GM21717 (cell line): Measurements from ENCODE around the gene SI.
"Not testable (repeated sequence)": the region's sequence is repeated elsewhere in the genome, so short reads cannot be mapped to it uniquely, and the experiment has no call there.

Source experiments
- ATAC-seq: cut with Tn5 transposase; IDR thresholded peaks from one replicate; pipeline ENCODE4 v1.9.1; 2021; ENCODE audit warnings: mild to moderate bottlenecking, moderate library complexity; ENCODE audit not compliant: unreplicated experiment

The SI gene

GRCh38 chr3:165078293-165078692 is at the start of gene SI:
Gene SI (minus strand): TSS chr3:165078496. CDS start chr3:165076012, 2,484 bp downstream.
- ATAC-seq: no peak

DNA sequence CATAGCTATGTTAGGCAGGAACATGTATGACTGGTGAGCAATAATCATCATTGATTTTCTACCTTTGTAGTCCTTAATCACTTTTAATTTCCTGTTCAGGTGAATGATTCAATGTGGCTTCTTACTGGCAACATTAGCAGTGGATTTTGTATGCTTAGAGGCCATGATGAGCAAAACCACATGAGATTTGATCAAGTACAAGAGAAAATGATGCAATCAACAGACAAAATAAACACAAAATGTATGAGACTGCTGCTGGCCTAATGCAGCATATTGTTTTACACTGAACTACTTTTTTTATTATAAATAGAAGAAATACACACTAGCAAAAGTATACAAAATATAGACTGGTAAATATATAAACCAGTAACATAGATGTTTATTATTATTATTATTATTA is 47.5 kb upstream of the SI start:
- no peak for ATAC-seq

- no peak for ATAC-seq
Observed at GRCh38 chr3:165111401-165111800, 33.1 kb upstream of the SI start.

DNA sequence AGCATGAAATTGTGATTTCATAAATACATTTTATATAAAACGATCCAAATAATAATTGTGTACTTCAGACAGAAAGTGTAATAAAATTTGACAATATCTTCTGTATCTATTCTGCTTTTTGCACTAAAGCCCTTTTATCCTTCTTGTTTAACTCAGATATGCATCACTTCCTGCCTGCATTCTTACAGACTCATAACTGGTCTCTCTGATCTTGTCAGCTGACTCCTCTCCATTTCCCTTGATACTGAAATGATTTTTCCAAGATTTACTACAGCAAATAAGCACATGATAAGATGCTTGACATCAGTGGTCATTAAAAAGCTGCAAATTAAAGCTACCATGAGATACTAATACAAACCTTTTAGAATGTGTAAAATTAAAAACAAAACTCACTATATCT is 25.3 kb upstream of the SI start:
- no peak for ATAC-seq

GRCh38 chr3:165082650-165083049 is 4.4 kb upstream of the SI start:
- ATAC-seq: no peak

GRCh38 chr3:165081183-165081582 is 2.9 kb upstream of the SI start:
- no peak for ATAC-seq

DNA sequence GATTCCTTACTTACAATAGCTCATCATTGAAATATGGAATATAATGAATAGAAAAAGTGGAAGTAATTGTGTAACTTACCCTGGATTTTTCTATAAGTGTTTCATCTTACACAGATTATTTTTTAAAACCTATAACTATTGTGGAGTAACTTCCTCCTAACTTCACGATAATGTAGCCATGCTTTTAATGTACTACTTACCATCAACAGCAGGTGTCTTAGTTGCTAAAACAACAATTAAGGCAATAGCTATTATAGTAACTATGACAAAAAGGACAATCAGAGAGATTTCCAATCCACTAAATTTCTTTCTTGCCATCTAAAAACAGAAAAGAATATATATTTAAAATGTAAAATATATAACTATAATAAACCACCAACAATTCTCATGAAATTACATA is 2.6 kb downstream of the SI start:
- no peak for ATAC-seq

- ATAC-seq: no peak
Observed at GRCh38 chr3:165070682-165071081, 7.6 kb downstream of the SI start.

- no peak for ATAC-seq
Observed at GRCh38 chr3:165056510-165056909, 21.8 kb downstream of the SI start.

DNA sequence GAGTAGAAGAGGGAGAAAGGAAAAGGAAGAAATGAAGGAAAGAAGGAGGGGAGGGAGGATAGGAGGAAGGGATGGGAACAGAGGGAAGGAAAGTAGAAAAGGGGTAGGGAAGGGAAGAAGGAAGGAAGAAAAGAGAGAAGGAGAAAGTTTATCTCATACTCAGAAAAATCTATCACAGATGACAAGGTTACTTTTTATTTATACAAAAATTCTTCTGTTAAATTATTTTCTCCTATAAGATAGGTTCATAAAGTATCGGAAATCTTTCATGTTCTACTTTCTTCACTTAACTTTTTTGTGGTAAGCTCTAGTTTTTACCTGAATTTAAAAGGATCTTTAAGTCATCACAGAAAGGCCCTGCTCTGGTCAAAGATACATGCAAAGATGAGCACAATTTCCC is 38.1 kb downstream of the SI start:
- no peak for ATAC-seq

- ATAC-seq: no peak
Observed at GRCh38 chr3:165011557-165011956, 66.7 kb downstream of the SI start.

DNA sequence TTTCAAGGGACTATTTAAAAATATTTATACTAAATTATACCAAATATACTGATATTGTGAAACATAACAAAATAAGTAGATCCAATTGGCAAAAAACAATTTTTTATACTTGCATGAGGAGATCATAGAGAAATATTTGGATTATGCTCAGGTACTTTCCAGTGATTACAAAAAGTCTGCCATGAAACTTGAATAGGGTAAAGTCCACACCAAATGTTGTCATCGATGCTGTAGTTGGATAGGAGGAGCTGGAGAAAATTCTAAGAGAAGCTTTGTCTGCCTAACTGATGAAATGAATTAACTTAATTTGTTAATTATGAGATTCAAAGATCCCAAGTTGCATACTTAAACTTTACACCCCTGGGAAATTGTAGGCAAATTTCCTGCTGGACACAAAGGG is 93.3 kb downstream of the SI start:
- ATAC-seq: no peak

DNA sequence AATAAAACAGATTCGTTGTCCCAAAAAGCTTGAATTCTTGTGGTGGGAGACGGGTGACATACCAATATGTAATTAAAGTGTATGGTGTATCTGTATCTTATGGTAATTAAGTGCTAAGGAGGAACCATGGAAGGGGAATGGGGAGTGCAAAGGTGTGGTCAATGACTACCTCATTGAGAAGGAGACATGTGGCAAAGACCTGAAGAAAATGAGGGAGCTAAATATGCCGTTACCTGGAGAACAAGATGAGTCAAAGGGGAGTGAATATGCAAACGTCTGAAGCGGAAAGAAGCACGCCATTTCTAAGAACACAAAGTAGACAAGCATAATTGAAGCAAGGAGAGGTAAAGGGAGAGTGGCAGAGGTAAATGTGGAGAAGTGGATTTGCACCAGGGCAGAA is 115.7 kb downstream of the SI start:
- ATAC-seq: no peak

- no peak for ATAC-seq
Observed at GRCh38 chr3:164952966-164953365, 125.3 kb downstream of the SI start.

DNA sequence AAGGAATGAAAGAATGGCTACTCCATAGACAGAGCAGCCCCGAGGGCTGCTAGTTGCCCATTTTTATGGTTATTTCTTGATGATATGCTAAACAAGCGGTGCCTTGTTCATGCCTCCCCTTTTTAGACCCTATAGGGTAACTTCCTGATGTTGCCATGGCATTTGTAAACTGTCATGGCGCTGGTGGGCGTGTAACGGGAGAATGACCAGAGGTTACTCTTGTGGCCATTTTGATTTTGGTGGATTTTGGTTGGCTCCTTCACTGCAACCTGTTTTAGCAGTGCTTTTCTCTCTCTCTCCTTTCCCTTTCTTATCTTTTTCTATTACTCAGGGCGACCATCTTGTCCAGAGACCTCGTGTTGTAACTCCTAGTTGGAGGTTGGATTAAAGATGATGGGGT is 126.9 kb downstream of the SI start:
- not testable (repeated sequence) for ATAC-seq

DNA sequence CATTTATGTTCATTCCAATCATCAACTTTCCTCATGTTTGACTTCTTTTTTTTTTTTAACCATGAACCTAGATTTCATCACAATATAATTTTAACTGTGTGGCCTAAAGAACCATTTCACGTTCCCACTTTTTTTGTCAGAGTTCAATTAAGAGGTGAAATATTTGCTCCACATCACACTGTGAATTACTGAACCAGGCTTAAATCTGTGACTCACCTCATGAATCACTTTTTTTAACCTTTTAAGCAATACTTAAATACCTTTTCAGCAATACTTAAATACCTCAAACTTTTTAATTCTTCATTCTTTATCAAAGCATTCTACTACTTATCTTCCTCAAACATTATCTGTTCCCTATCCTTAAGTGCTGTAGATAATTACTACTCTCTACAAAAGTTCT is 137.6 kb downstream of the SI start:
- no peak for ATAC-seq

- no peak for ATAC-seq
Observed at GRCh38 chr3:164929642-164930041, 148.7 kb downstream of the SI start.
